Measurements from ENCODE around the gene CFAP61. TPM values are rescaled to one million over a fixed set of nuclear protein-coding genes. Genes with fewer than 3 reads are reported as not detected.

CFAP61 gene
- total RNA-seq, 1 donor from 2014 or later = not detected

DNA sequence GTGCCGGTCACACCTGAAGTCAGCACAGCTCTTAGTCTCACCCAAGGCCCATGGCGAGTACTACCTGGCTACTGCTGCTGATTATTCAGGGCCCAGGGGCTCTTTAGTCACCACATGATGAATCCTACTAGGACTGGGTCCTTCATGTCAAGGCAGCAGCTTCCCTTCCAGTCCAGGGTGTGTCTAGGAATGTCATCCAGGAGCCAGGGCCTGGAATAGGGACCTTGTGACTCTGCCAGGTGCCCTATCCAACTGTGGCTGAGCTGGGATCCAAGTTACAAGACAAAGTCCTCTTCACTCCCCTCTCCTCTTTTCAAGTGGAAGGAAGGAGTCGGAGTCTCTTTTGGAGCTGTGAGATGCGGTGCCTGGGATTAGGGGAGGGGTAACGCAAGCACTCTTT, 85.5 kb downstream of the CFAP61 start:
- intact Hi-C loops (cut with DNase I) = loop anchor here (2.0 to 5.0 kb wide), 2 partner anchors 53 to 99 kb away; no protein-coding TSS in a partner anchor
- Histone ChIP-seq H3K9me3 (no peaks in the 10 kb centered on the region), H3K27ac (no peak overlapping the region), H3K36me3 (no peaks in the 10 kb centered on the region), H3K4me1 (no peaks in the 10 kb centered on the region), H3K4me3 (no peak overlapping the region), H3K27me3 (no peaks in the 10 kb centered on the region)
- TF ChIP-seq, protein P1, sequence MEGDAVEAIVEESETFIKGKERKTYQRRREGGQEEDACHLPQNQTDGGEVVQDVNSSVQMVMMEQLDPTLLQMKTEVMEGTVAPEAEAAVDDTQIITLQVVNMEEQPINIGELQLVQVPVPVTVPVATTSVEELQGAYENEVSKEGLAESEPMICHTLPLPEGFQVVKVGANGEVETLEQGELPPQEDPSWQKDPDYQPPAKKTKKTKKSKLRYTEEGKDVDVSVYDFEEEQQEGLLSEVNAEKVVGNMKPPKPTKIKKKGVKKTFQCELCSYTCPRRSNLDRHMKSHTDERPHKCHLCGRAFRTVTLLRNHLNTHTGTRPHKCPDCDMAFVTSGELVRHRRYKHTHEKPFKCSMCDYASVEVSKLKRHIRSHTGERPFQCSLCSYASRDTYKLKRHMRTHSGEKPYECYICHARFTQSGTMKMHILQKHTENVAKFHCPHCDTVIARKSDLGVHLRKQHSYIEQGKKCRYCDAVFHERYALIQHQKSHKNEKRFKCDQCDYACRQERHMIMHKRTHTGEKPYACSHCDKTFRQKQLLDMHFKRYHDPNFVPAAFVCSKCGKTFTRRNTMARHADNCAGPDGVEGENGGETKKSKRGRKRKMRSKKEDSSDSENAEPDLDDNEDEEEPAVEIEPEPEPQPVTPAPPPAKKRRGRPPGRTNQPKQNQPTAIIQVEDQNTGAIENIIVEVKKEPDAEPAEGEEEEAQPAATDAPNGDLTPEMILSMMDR (IDR thresholded peaks at IDR 0.05) = no peak
- no peak for DNase-seq (ENCODE audit: low spot score in 2 of 2)

DNA sequence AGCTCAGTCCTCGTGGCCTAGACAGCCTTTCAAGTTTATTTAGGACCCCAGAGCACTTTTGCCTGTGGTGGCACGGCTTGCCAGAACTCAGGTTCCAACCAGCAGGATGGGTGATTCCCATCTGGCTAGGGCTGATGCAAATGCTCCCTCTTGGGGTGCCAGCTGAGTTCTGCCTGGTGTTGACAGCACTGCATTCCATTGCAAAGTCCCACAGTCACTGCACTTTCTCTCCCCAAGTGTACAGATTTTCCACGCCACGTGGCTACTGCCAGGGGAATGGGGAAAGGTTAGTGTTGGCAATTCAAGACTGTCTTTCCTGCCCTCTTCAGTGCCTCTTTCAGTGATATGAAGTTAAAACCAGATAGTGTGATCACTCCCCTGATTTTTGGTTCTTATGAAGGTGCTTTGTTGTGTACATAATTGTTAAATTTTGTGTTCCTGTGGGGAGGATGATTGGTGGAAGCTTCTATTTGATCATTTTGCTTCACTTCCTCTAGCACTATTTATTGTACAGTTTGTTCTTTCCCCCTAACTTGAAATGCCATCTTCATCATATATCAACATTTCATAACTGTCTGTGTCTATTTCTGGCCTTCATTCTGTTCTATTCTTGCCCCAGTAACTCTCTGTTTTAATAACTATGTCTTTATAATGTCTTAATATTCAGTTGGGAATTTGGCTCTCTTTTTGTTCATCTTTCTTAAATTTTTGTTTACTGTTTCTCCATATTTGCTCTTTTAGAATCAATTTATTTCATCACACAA, 86.2 kb downstream of the CFAP61 start:
- intact Hi-C loops (cut with DNase I) = loop anchor here (2.0 to 5.0 kb wide), 2 partner anchors 54 to 99 kb away; no protein-coding TSS in a partner anchor
- Histone ChIP-seq H3K4me3 (no peak overlapping the region), H3K27me3 (no peaks in the 10 kb centered on the region), H3K27ac (no peak overlapping the region), H3K36me3 (no peaks in the 10 kb centered on the region), H3K4me1 (no peaks in the 10 kb centered on the region), H3K9me3 (no peaks in the 10 kb centered on the region)
- no peak for DNase-seq (ENCODE audit: low spot score in 2 of 2)
- TF ChIP-seq, protein P1 (IDR thresholded peaks at IDR 0.05) = no peak

DNA sequence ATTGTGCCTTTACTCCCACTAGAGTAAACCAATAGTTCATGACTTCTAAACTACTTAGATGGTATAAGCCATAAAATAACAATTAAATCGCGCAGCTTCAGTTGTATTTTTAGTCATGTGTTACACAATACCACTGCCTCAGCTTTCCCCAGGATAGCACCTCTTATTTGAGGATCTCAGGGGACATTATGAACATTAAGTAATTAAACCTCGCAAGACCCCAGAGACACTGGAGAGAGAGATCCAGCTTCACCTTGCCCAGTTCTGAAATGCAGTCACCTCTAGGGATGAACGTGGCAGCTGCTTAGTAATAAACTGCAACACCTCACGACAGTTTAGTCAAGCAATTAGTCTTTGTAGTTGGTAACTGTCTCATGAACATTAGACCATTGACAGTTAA, 87.1 kb downstream of the CFAP61 start:
- no peak for DNase-seq (ENCODE audit: low spot score in 2 of 2)
- TF ChIP-seq, protein P1 (IDR thresholded peaks at IDR 0.05) = no peak

GRCh38 chr20:20143165-20143564, 90.8 kb downstream of the CFAP61 start:
- H3K27ac ChIP-seq = no peak overlapping the region
- no peaks in the 10 kb centered on the region for H3K4me1 ChIP-seq
- intact Hi-C loops (cut with DNase I) = no loop called here
- no peaks in the 10 kb centered on the region for H3K9me3 ChIP-seq
- H3K4me3 ChIP-seq = no peak overlapping the region
- DNase-seq (ENCODE audit: low spot score in 2 of 2) = no peak
- TF ChIP-seq, protein P1 (IDR thresholded peaks at IDR 0.05) = no peak
- H3K36me3 ChIP-seq = no peaks in the 10 kb centered on the region
- H3K27me3 ChIP-seq = no peaks in the 10 kb centered on the region

More for the DNA sequence above, 87.1 kb downstream of the CFAP61 start:
- no peaks in the 10 kb centered on the region for H3K36me3 ChIP-seq
- H3K27ac ChIP-seq = no peak overlapping the region
- intact Hi-C loops (cut with DNase I) = loop anchor here (2.0 to 5.0 kb wide), 2 partner anchors 55 to 98 kb away; no protein-coding TSS in a partner anchor
- no peaks in the 10 kb centered on the region for H3K9me3 ChIP-seq
- no peaks in the 10 kb centered on the region for H3K4me1 ChIP-seq
- no peaks in the 10 kb centered on the region for H3K27me3 ChIP-seq
- no peak overlapping the region for H3K4me3 ChIP-seq

- intact Hi-C loops (cut with DNase I) = no loop called here
- Histone ChIP-seq H3K9me3 (no peaks in the 10 kb centered on the region), H3K27ac (no peak overlapping the region), H3K4me1 (no peaks in the 10 kb centered on the region), H3K27me3 (no peaks in the 10 kb centered on the region), H3K4me3 (no peak overlapping the region), H3K36me3 (no peaks in the 10 kb centered on the region)
- DNase-seq (ENCODE audit: low spot score in 2 of 2) = no peak
- TF ChIP-seq, protein P1 (IDR thresholded peaks at IDR 0.05) = no peak
These were observed 91.3 kb downstream of the CFAP61 start for GRCh38 chr20:20143646-20144045.

Data from ascending aorta (tissue), 2 donors.